ENCODE results near the gene PHC2. TPM values are rescaled to one million over a fixed set of nuclear protein-coding genes. Genes with fewer than 3 reads are reported as not detected.

Gene PHC2
- total and polyA plus RNA-seq, 2 of the 13 experiments (the other 11 are each of a cell fraction or from before 2014, with no cell fraction given) = 52.5 to 84.9 TPM

DNA sequence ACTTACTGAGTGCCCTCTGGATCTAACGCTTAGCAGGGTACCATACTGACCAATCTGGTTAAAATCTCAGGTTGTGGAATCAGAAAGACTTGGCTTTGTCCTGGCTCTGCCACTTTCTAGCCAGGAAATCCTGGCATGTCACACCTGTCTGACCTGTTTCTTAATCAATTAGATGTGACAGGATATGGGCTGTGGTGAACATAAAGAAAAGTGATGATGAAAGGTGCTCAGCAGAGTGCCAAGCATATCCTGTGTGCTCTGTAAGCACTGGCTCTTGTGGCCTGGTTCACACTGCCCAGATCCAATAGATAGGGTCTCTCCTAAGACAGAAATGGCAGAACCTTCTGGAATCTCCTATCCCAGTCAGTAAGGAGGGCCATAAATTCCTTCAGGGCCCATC, 53.9 kb downstream of the PHC2 start (continued):
- TF ChIP-seq ARID5B (CRISPR knock-in tag; IDR thresholded peaks at IDR 0.05) (no peak), ZBTB7A (CRISPR knock-in tag; IDR thresholded peaks at IDR 0.05) (no peak)

DNA sequence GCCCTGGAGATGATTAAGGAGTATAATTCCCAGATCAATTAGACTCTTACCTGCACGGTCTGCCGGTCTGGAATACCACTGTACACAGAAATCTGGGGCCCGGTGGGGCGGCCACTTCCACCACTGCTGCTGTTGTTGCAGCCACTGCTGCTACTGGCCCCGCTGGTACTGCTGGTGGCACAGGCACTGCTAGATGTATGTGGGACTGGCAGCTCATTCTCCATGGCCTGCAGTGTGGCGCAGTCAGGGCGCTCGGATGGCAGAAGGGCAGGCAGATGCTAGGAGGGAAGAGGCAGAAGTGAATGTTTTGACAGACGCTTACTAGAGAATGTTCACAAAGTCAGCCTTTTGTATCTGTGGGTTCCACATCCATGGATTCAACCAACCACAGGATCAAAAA, 55.6 kb downstream of the PHC2 start:
- WGBS (ENCODE audit: low lambda C conversion rate) = 81% methylated on average over 9 of the region's 9 CpGs
- Histone ChIP-seq H2AFZ (ENCODE audit: low read length) (no peak overlapping the region), H3K9ac (ENCODE audit: insufficient read depth, low read depth, low read length) (no peak overlapping the region), H3K27ac (ENCODE audit: extremely low read length, insufficient read depth, low read length) (no peak overlapping the region), H3K27me3 (ENCODE audit: control insufficient read depth in 1 of 2, insufficient read depth in 2 of 2, low read length in 2 of 2) (peaks cover 0 to 1% of the 10 kb centered on the region in 2 experiments; a peak in 3 of 5 replicates), H3K4me2 (ENCODE audit: low read depth, low read length) (no peak overlapping the region), H3K9me3 (ENCODE audit: low read length) (no peaks in the 10 kb centered on the region), H3K79me2 (ENCODE audit: insufficient read depth, low read length) (no peaks in the 10 kb centered on the region), H3K36me3 (replicated peaks in 1 of 2; ENCODE audit: control insufficient read depth in 1 of 2, insufficient read depth in 2 of 2, low read length in 2 of 2) (no peaks in the 10 kb centered on the region), H4K20me1 (ENCODE audit: insufficient read depth, low read length) (no peaks in the 10 kb centered on the region), H3K4me1 (ENCODE audit: insufficient read depth, low read length) (no peaks in the 10 kb centered on the region), H3K4me3 (replicated peaks in 1 of 3; ENCODE audit: insufficient read depth in 1 of 3, low read depth in 2 of 3, low read length in 3 of 3) (no peak overlapping the region)
- DNase-seq (ENCODE audit: low spot score) = no peak
- intact Hi-C loops (cut with micrococcal nuclease; ENCODE audit: unreplicated experiment) = no loop called here
- TF ChIP-seq, protein P1, sequence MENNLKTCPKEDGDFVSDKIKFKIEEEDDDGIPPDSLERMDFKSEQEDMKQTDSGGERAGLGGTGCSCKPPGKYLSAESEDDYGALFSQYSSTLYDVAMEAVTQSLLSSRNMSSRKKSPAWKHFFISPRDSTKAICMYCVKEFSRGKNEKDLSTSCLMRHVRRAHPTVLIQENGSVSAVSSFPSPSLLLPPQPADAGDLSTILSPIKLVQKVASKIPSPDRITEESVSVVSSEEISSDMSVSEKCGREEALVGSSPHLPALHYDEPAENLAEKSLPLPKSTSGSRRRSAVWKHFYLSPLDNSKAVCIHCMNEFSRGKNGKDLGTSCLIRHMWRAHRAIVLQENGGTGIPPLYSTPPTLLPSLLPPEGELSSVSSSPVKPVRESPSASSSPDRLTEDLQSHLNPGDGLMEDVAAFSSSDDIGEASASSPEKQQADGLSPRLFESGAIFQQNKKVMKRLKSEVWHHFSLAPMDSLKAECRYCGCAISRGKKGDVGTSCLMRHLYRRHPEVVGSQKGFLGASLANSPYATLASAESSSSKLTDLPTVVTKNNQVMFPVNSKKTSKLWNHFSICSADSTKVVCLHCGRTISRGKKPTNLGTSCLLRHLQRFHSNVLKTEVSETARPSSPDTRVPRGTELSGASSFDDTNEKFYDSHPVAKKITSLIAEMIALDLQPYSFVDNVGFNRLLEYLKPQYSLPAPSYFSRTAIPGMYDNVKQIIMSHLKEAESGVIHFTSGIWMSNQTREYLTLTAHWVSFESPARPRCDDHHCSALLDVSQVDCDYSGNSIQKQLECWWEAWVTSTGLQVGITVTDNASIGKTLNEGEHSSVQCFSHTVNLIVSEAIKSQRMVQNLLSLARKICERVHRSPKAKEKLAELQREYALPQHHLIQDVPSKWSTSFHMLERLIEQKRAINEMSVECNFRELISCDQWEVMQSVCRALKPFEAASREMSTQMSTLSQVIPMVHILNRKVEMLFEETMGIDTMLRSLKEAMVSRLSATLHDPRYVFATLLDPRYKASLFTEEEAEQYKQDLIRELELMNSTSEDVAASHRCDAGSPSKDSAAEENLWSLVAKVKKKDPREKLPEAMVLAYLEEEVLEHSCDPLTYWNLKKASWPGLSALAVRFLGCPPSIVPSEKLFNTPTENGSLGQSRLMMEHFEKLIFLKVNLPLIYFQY (CRISPR knock-in tag; IDR thresholded peaks at IDR 0.05; ENCODE audit: borderline replicate concordance) = no peak
- TF ChIP-seq ZNF296 (CRISPR knock-in tag; conservative IDR thresholded peaks at IDR 0.05) = no peak
- no peak for TF ChIP-seq ZNF564 (CRISPR knock-in tag; IDR thresholded peaks at IDR 0.05)
- no peak for TF ChIP-seq ELF1 (CRISPR knock-in tag; IDR thresholded peaks at IDR 0.05)
- ATAC-seq = no peak
- FAIRE-seq = no peak
- in situ Hi-C loops (cut with HindIII; ENCODE audit: extremely low pct_ligation_motif_present, low pct_unique_long_range_greater_than_20kb) = loop anchor here (10.0 kb wide), 1 partner anchor 89 kb away; no protein-coding TSS in a partner anchor
- ChIA-PET POLR2A (no interaction called here), CTCF (ENCODE audit: low intra/inter-chr PET ratio, low total read pairs) (no interaction called here)
- no TSS peak for BruUV-seq (replicated peaks)

All from HepG2 (cell line).